Caco-2 (cell line): ENCODE data around the gene TRPM4. TPM values are rescaled to one million over a fixed set of nuclear protein-coding genes. Genes with fewer than 3 reads are reported as not detected.
A peak's percentile ranks its signal among the peaks of the same experiment; 100 is the strongest.
"Not testable (repeated sequence)": the region's sequence is repeated elsewhere in the genome, so short reads cannot be mapped to it uniquely, and the experiment has no call there.

Source experiments
- BruUV-seq: library from RNA; stranded (reverse); fragments of 400-500 nt; replicated peaks from 2 replicates; lab custom pipeline; 2021; lab: Mats Ljungman, UMichigan
- CTCF ChIA-PET: fragments of 300-600 bp; sonication (Branson Sonifier 250); formaldehyde crosslinking; loops from one replicate; lab custom pipeline; 2022; ENCODE audit warnings: antibody characterized with exemption; lab: Charles Lee
- POLR2A ChIA-PET: fragments of 300-600 bp; sonication (Branson Sonifier 250); formaldehyde crosslinking; loops from one replicate; lab custom pipeline; 2022; ENCODE audit warnings: antibody characterized with exemption; lab: Charles Lee
- DNase-seq, 2 experiments: peaks; one replicate each; pipeline versions ENCODE4 v3.0.0 to v3.0.0-alpha.2; 2020 to 2022
- H3K27me3 ChIP-seq: replicated peaks from 2 replicates; pipeline ENCODE4 v1.6.0; 2011; ENCODE audit warnings: low read length; ENCODE audit not compliant: control insufficient read depth, insufficient read depth
- H3K36me3 ChIP-seq: 2 replicates; pipeline ENCODE4 v1.5.1; 2011; ENCODE audit warnings: low read length; ENCODE audit not compliant: control insufficient read depth, insufficient read depth
- H3K4me1 ChIP-seq: fragments of 250-450 bp; sonication (Bioruptor Pico); 2 replicates; pipeline ENCODE4 v1.5.1; 2020; ENCODE audit warnings: mild to moderate bottlenecking
- H3K4me3 ChIP-seq: 2 replicates; pipeline ENCODE4 v1.5.1; 2011; ENCODE audit warnings: low read depth, mild to moderate bottlenecking, control low read depth, low read length
- H3K9me3 ChIP-seq: fragments of 250-450 bp; sonication (Bioruptor Pico); 2 replicates; pipeline ENCODE4 v1.5.1; 2020; ENCODE audit warnings: mild to moderate bottlenecking, moderate library complexity
- H3K27ac Mint-ChIP-seq: one replicate; pipeline ENCODE4 v1.8.0; 2022; ENCODE audit warnings: mixed read lengths; ENCODE audit not compliant: unreplicated experiment
- H3K27me3 Mint-ChIP-seq: one replicate; pipeline ENCODE4 v1.8.0; 2022; ENCODE audit warnings: mixed read lengths; ENCODE audit not compliant: insufficient read depth, unreplicated experiment
- H3K36me3 Mint-ChIP-seq: one replicate; pipeline ENCODE4 v1.8.0; 2022; ENCODE audit warnings: mild to moderate bottlenecking, mixed read lengths; ENCODE audit not compliant: insufficient read depth, unreplicated experiment
- H3K4me1 Mint-ChIP-seq: one replicate; pipeline ENCODE4 v1.8.0; 2022; ENCODE audit warnings: low read depth, mixed read lengths; ENCODE audit not compliant: unreplicated experiment
- H3K4me3 Mint-ChIP-seq: one replicate; pipeline ENCODE4 v1.8.0; 2022; ENCODE audit warnings: mild to moderate bottlenecking, moderate library complexity, mixed read lengths; ENCODE audit not compliant: unreplicated experiment
- H3K9me3 Mint-ChIP-seq: one replicate; pipeline ENCODE4 v1.8.0; 2022; ENCODE audit warnings: mixed read lengths; ENCODE audit not compliant: unreplicated experiment
- intact Hi-C: fragments of 100-400 bp; cut with micrococcal nuclease; formaldehyde crosslinking; loops from one replicate; pipeline ENCODE4 v1.10.0; 2022; ENCODE audit not compliant: unreplicated experiment
- total RNA-seq: library from RNA; stranded (reverse); gene quantifications from 2 replicates; pipeline ENCODE4 v1.2.3, GENCODE V29; 2022
- TF ChIP-seq, protein P1 (sequence below), 2 experiments: fragments of 200-600 bp in 1 of 2; IDR thresholded peaks; 1 replicate in 1 of 2; 2 replicates in 1 of 2; pipeline versions ENCODE4 v1.5.1 to v1.8.0; 2011 to 2022; ENCODE audit warnings: antibody characterized with exemption in 1 of 2, control low read depth in 1 of 2, inconsistent platforms in 1 of 2, low read depth in 1 of 2, low read length in 1 of 2, mild to moderate bottlenecking in 1 of 2, moderate library complexity in 1 of 2; ENCODE audit not compliant: insufficient read depth in 1 of 2, severe bottlenecking in 1 of 2, unreplicated experiment in 1 of 2

TRPM4 gene
- total RNA-seq, 1 experiment from 2014 or later = 27.8 TPM

DNA sequence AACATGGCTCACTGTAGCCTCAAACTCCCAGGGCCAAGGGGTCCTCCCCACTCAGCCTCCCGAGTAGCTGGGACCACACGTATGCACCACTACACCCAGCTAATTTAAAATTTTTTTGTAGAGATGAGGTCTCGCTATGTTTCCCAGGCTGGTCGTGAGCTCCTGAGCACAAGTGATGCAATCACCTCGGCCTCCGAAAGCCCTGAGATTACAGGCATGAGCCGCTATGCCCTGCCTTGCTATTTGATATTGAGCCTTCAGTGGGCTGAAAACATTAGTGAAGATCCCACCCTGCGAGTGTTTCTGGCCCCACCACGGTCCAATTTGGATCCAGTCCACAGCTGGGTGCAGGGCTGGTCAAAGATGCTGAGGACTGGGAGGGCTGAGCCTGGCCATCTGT lies 65.9 kb downstream of the TRPM4 start:
- Histone ChIP-seq H3K4me1 (no peaks in the 10 kb centered on the region), H3K27me3 (no peaks in the 10 kb centered on the region), H3K36me3 (no peaks in the 10 kb centered on the region), H3K4me3 (no peak overlapping the region), H3K9me3 (no peaks in the 10 kb centered on the region)
- TF ChIP-seq, protein P1, sequence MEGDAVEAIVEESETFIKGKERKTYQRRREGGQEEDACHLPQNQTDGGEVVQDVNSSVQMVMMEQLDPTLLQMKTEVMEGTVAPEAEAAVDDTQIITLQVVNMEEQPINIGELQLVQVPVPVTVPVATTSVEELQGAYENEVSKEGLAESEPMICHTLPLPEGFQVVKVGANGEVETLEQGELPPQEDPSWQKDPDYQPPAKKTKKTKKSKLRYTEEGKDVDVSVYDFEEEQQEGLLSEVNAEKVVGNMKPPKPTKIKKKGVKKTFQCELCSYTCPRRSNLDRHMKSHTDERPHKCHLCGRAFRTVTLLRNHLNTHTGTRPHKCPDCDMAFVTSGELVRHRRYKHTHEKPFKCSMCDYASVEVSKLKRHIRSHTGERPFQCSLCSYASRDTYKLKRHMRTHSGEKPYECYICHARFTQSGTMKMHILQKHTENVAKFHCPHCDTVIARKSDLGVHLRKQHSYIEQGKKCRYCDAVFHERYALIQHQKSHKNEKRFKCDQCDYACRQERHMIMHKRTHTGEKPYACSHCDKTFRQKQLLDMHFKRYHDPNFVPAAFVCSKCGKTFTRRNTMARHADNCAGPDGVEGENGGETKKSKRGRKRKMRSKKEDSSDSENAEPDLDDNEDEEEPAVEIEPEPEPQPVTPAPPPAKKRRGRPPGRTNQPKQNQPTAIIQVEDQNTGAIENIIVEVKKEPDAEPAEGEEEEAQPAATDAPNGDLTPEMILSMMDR (IDR thresholded peaks at IDR 0.05; ENCODE audit: insufficient read depth in 1 of 2, low read depth in 1 of 2, low read length in 1 of 2, severe bottlenecking in 1 of 2, unreplicated experiment in 1 of 2) = no peak
- H3K27me3 Mint-ChIP-seq = no peaks in the 10 kb centered on the region
- BruUV-seq = no TSS peak
- H3K9me3 Mint-ChIP-seq = no peaks in the 10 kb centered on the region
- intact Hi-C loops = loop anchor here (10.0 kb wide), 1 partner anchor 229 kb away; the partner anchor contains the start of genes GYS1 and RUVBL2
- no peak overlapping the region for H3K4me3 Mint-ChIP-seq
- H3K27ac Mint-ChIP-seq = no peak overlapping the region
- POLR2A ChIA-PET = no interaction called here
- H3K36me3 Mint-ChIP-seq = no peaks in the 10 kb centered on the region
- CTCF ChIA-PET = interaction anchor here (1.0 kb wide), 1 partner anchor 126 kb away, joined by 4 read pairs; no protein-coding TSS in a partner anchor
- H3K4me1 Mint-ChIP-seq = peaks cover 7% of the 10 kb centered on the region
- DNase-seq = no peak

DNA sequence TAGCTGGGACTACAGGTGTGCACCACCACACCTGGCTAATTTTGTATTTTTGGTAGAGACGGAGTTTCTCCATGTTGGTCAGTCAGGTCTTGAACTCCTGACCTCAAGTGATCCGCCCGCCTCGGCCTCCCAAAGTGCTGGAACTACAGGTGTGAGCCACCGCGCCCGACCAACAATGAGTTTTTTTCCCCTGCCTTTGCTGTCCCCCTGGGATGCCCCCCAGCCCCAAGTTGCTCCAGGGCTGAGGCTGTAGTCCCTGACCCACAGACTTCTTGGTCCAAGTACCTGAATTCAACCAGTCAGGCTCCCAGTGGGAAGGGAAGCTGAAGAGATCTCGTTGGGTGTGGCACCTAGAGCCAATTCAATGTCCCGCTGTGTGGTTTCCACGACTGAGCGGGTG lies 66.8 kb downstream of the TRPM4 start:
- not testable (repeated sequence) for H3K36me3 ChIP-seq, BruUV-seq, H3K4me3 Mint-ChIP-seq, H3K27me3 Mint-ChIP-seq, DNase-seq, H3K27ac Mint-ChIP-seq, H3K4me1 ChIP-seq, H3K27me3 ChIP-seq, H3K4me3 ChIP-seq, H3K36me3 Mint-ChIP-seq, H3K9me3 Mint-ChIP-seq, H3K9me3 ChIP-seq, H3K4me1 Mint-ChIP-seq
- CTCF ChIA-PET = interaction anchor here (0.7 to 1.7 kb wide), 2 partner anchors 25 to 248 kb away, joined by 3 to 5 read pairs; no protein-coding TSS in a partner anchor
- intact Hi-C loops = loop anchor here (10.0 kb wide), 1 partner anchor 230 kb away; the partner anchor contains the start of genes GYS1 and RUVBL2
- POLR2A ChIA-PET = interaction anchor here (0.6 kb wide), 1 partner anchor 160 kb away, joined by 3 read pairs; the partner anchor contains the start of gene NTF4

DNA sequence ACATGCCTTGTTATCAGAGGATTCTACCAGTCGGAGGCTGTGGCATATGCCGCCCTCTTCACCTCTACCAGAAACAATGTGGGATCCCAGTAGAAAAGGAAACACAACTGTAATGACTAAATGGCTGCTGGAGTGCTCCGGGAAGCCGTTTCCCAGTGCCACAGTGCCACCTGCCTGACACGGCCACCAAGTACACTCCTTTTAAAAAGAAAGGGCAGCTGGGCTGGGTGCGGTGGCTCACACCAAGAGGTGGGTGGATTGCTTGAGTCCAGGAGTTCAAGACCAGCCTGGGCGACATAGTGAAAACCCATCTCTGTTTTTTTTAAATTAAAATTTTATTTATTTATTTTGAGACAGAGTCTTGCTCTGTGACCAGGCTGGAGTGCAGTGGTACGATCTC lies 67.3 kb downstream of the TRPM4 start:
- no peaks in the 10 kb centered on the region for H3K36me3 Mint-ChIP-seq
- no peaks in the 10 kb centered on the region for H3K4me1 ChIP-seq
- no peaks in the 10 kb centered on the region for H3K27me3 Mint-ChIP-seq
- BruUV-seq = no TSS peak
- H3K27ac Mint-ChIP-seq = no peak overlapping the region
- intact Hi-C loops = loop anchor here (10.0 kb wide), 1 partner anchor 230 kb away; the partner anchor contains the start of genes GYS1 and RUVBL2
- DNase-seq = peak; percentile 71 to 72
- ChIA-PET CTCF (interaction anchor here (0.7 to 1.7 kb wide), 6 partner anchors 15 to 413 kb away, joined by 3 to 6 read pairs (median 4); partner anchors contain the start of gene LIN7B), POLR2A (interaction anchor here (0.6 kb wide), 1 partner anchor 160 kb away, joined by 3 read pairs; the partner anchor contains the start of gene NTF4)
- H3K9me3 ChIP-seq = no peaks in the 10 kb centered on the region
- TF ChIP-seq, protein P1 (IDR thresholded peaks at IDR 0.05; ENCODE audit: insufficient read depth in 1 of 2, low read depth in 1 of 2, low read length in 1 of 2, severe bottlenecking in 1 of 2, unreplicated experiment in 1 of 2) = peak in 1 of 2 experiments; percentile 49
- no peaks in the 10 kb centered on the region for H3K27me3 ChIP-seq
- H3K36me3 ChIP-seq = no peaks in the 10 kb centered on the region
- no peak overlapping the region for H3K4me3 Mint-ChIP-seq
- no peaks in the 10 kb centered on the region for H3K9me3 Mint-ChIP-seq
- H3K4me1 Mint-ChIP-seq = peaks cover 7% of the 10 kb centered on the region
- no peak overlapping the region for H3K4me3 ChIP-seq
